CD8-positive, alpha-beta memory T cell (primary cell): ENCODE results near the gene ZP3. TPM values are rescaled to one million over a fixed set of nuclear protein-coding genes. Genes with fewer than 3 reads are reported as not detected.
"Not testable (repeated sequence)": the region's sequence is repeated elsewhere in the genome, so short reads cannot be mapped to it uniquely, and the experiment has no call there.

Experiments
- CTCF ChIA-PET: fragments of 350-600 bp; sonication (Branson Sonifier 250); formaldehyde crosslinking; loops from one replicate; lab custom pipeline; 2021; ENCODE audit warnings: antibody characterized with exemption; lab: Charles Lee
- POLR2A ChIA-PET: fragments of 350-600 bp; sonication (Branson Sonifier 250); formaldehyde crosslinking; loops from one replicate; lab custom pipeline; 2021; ENCODE audit warnings: antibody characterized with exemption; lab: Charles Lee
- DNase-seq, 5 donors: peaks; one replicate each; pipeline versions ENCODE4 v3.0.0 to v3.0.0-alpha.2; 2020 to 2022; ENCODE audit warnings: mixed read lengths in 1 of 5
- H3K27ac ChIP-seq: one replicate; pipeline ENCODE4 v1.7.0; 2013; ENCODE audit warnings: low read depth, mild to moderate bottlenecking, low read length, moderate library complexity
- H3K27me3 ChIP-seq: 2 replicates; pipeline ENCODE4 v1.7.0; 2013; ENCODE audit warnings: low read length, mild to moderate bottlenecking; ENCODE audit not compliant: insufficient read depth, poor library complexity, severe bottlenecking
- H3K36me3 ChIP-seq: 2 replicates; pipeline ENCODE4 v1.7.0; 2013; ENCODE audit warnings: mild to moderate bottlenecking, low read length, moderate library complexity; ENCODE audit not compliant: insufficient read depth
- H3K4me1 ChIP-seq: 2 replicates; pipeline ENCODE4 v1.7.0; 2013; ENCODE audit warnings: mild to moderate bottlenecking, low read length, moderate library complexity; ENCODE audit not compliant: insufficient read depth
- H3K4me3 ChIP-seq: 2 replicates; pipeline ENCODE4 v1.7.0; 2013; ENCODE audit warnings: mild to moderate bottlenecking, low read length
- H3K9me3 ChIP-seq: 2 replicates; pipeline ENCODE4 v1.7.0; 2013; ENCODE audit warnings: mild to moderate bottlenecking, low read length
- H3K27ac Mint-ChIP-seq, 8 donors: one replicate each; pipeline ENCODE4 v1.8.0; 2020 to 2021; ENCODE audit warnings: mixed read lengths in 8 of 8, mild to moderate bottlenecking in 6 of 8, inconsistent platforms in 3 of 8, moderate library complexity in 3 of 8
- H3K27me3 Mint-ChIP-seq, 2 donors: one replicate each; pipeline ENCODE4 v1.8.0; 2020 to 2021; ENCODE audit warnings: mixed read lengths in 2 of 2, mild to moderate bottlenecking in 1 of 2, moderate library complexity in 1 of 2
- H3K36me3 Mint-ChIP-seq, 3 donors: one replicate each; pipeline ENCODE4 v1.8.0; 2020 to 2021; ENCODE audit warnings: mixed read lengths in 3 of 3, inconsistent platforms in 1 of 3, mild to moderate bottlenecking in 1 of 3
- H3K4me1 Mint-ChIP-seq, 3 donors: one replicate each; pipeline ENCODE4 v1.8.0; 2020 to 2021; ENCODE audit warnings: mixed read lengths in 3 of 3, inconsistent platforms in 1 of 3, mild to moderate bottlenecking in 1 of 3
- H3K4me3 Mint-ChIP-seq, 7 donors: one replicate each; pipeline ENCODE4 v1.8.0; 2020 to 2021; ENCODE audit warnings: mixed read lengths in 7 of 7, mild to moderate bottlenecking in 6 of 7, moderate library complexity in 4 of 7, inconsistent platforms in 2 of 7
- H3K9me3 Mint-ChIP-seq, 5 donors: one replicate each; pipeline ENCODE4 v1.8.0; 2020 to 2022; ENCODE audit warnings: mixed read lengths in 5 of 5, mild to moderate bottlenecking in 3 of 5, moderate library complexity in 2 of 5, inconsistent platforms in 1 of 5
- polyA plus RNA-seq: library from polyadenylated mRNA; unstranded; fragments of 300-500 nt; fragmentation: Illumina TruSeq; gene quantifications from one replicate; pipeline ENCODE4 v1.2.3, GENCODE V29; 2021
- total RNA-seq, 2 experiments: library from RNA; stranded (reverse); gene quantifications; one replicate each; pipeline ENCODE4 v1.2.3, GENCODE V29; 2021

Gene ZP3
- total and polyA plus RNA-seq, 3 experiments from 2014 or later: 1.6 to 2.2 (median 1.6) TPM

DNA sequence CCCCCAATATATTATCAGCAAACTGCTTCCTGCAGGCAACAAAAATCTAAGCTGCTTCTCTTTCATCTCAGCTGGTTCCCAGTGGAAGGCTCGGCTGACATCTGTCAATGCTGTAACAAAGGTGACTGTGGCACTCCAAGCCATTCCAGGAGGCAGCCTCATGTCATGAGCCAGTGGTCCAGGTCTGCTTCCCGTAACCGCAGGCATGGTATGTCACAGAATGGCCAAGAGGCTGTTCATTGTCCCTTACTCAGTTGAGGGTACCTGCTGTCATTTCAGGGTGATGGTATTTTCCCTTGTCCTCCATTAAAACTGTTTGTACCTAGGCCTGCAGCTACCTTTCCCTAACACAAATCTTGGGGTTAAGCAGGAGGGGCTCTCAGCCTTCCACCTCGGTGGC, 15.7 kb downstream of the ZP3 start:
- H3K4me1 ChIP-seq: peaks cover 13% of the 10 kb centered on the region
- H3K4me3 Mint-ChIP-seq, DNase-seq, H3K27me3 ChIP-seq, H3K27me3 Mint-ChIP-seq, CTCF ChIA-PET, H3K27ac Mint-ChIP-seq, H3K4me3 ChIP-seq, H3K9me3 Mint-ChIP-seq, POLR2A ChIA-PET, H3K4me1 Mint-ChIP-seq, H3K27ac ChIP-seq, H3K9me3 ChIP-seq, H3K36me3 ChIP-seq, H3K36me3 Mint-ChIP-seq: not testable (repeated sequence)

GRCh38 chr7:76441792-76442191, 17.0 kb downstream of the ZP3 start:
- POLR2A ChIA-PET, CTCF ChIA-PET, H3K27me3 ChIP-seq, H3K4me1 Mint-ChIP-seq, H3K27me3 Mint-ChIP-seq, DNase-seq, H3K9me3 Mint-ChIP-seq, H3K9me3 ChIP-seq, H3K4me3 ChIP-seq, H3K27ac Mint-ChIP-seq, H3K36me3 Mint-ChIP-seq, H3K27ac ChIP-seq, H3K4me3 Mint-ChIP-seq, H3K36me3 ChIP-seq: not testable (repeated sequence)
- peaks cover 13% of the 10 kb centered on the region for H3K4me1 ChIP-seq

- H3K9me3 Mint-ChIP-seq, H3K4me3 Mint-ChIP-seq, H3K9me3 ChIP-seq, CTCF ChIA-PET, H3K27me3 ChIP-seq, DNase-seq, H3K27ac ChIP-seq, H3K36me3 ChIP-seq, POLR2A ChIA-PET, H3K4me1 Mint-ChIP-seq, H3K4me3 ChIP-seq, H3K36me3 Mint-ChIP-seq, H3K27me3 Mint-ChIP-seq, H3K27ac Mint-ChIP-seq: not testable (repeated sequence)
- peaks cover 13% of the 10 kb centered on the region for H3K4me1 ChIP-seq
These were observed 18.1 kb downstream of the ZP3 start for GRCh38 chr7:76442664-76443446.

- peak overlapping the region in 2 of 8 donors; percentile 73 to 83 for H3K27ac Mint-ChIP-seq
- H3K9me3 ChIP-seq: not testable (repeated sequence)
These were observed 19.1 kb downstream of the ZP3 start for GRCh38 chr7:76443846-76444245.

DNA sequence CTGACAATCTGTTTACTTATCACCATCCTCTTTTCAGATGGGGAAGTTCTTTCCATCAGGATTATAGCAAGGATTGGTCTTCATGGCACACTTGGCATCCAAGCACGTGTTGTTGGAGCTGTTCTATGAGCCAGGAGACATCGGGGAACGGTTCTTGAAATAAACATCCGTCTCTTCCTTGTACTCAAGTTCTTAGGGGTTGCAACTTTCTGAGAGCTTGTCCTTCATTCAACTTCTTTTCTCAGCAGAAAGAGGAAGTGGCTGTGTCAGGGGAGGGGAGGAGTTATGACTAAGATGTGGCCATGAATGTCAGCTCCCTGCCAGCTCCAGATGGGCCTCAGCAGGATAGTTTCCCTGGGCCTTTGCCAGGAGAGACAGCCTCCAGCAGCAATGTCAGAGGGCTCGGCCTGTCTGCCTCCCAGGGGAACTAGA, 20.8 kb downstream of the ZP3 start:
- H3K4me3 Mint-ChIP-seq: peak overlapping the region in 1 of 7 donors; percentile 15
- peaks cover 13% of the 10 kb centered on the region for H3K4me1 ChIP-seq
- H3K36me3 ChIP-seq, H3K27me3 ChIP-seq, H3K4me1 Mint-ChIP-seq, CTCF ChIA-PET, H3K9me3 ChIP-seq, H3K27ac ChIP-seq, H3K36me3 Mint-ChIP-seq, H3K27me3 Mint-ChIP-seq, H3K4me3 ChIP-seq, H3K9me3 Mint-ChIP-seq: not testable (repeated sequence)
- POLR2A ChIA-PET: interaction anchor here (0.6 kb wide), 1 partner anchor 886 kb away, joined by 3 read pairs; no protein-coding TSS in a partner anchor
- peak in 1 of 5 donors; percentile 34 for DNase-seq
- H3K27ac Mint-ChIP-seq: peak overlapping the region in 4 of 8 donors; percentile 51 to 76 (median 66)

More at GRCh38 chr7:76443846-76444245, 19.1 kb downstream of the ZP3 start:
- H3K4me3 Mint-ChIP-seq: peak overlapping the region in 2 of 7 donors; percentile 26 to 41
- peak in 2 of 5 donors; percentile 19 to 62 for DNase-seq
- H3K4me1 Mint-ChIP-seq, H3K27me3 ChIP-seq, H3K9me3 Mint-ChIP-seq, CTCF ChIA-PET, H3K36me3 ChIP-seq, POLR2A ChIA-PET, H3K27ac ChIP-seq, H3K4me3 ChIP-seq, H3K27me3 Mint-ChIP-seq, H3K36me3 Mint-ChIP-seq: not testable (repeated sequence)
- peaks cover 13% of the 10 kb centered on the region for H3K4me1 ChIP-seq

GRCh38 chr7:76457017-76457416, 32.3 kb downstream of the ZP3 start:
- H3K4me1 Mint-ChIP-seq, H3K36me3 ChIP-seq, POLR2A ChIA-PET, H3K9me3 Mint-ChIP-seq, H3K9me3 ChIP-seq, H3K4me3 ChIP-seq, H3K27me3 ChIP-seq, H3K4me3 Mint-ChIP-seq, H3K27me3 Mint-ChIP-seq, DNase-seq, H3K27ac ChIP-seq, H3K36me3 Mint-ChIP-seq, CTCF ChIA-PET, H3K27ac Mint-ChIP-seq, H3K4me1 ChIP-seq: not testable (repeated sequence)

GRCh38 chr7:76458504-76458903, 33.8 kb downstream of the ZP3 start:
- H3K4me3 Mint-ChIP-seq, H3K27me3 ChIP-seq, H3K36me3 Mint-ChIP-seq, H3K9me3 Mint-ChIP-seq, CTCF ChIA-PET, H3K4me3 ChIP-seq, H3K4me1 Mint-ChIP-seq, POLR2A ChIA-PET, H3K27me3 Mint-ChIP-seq, H3K4me1 ChIP-seq, H3K27ac ChIP-seq, H3K9me3 ChIP-seq, H3K27ac Mint-ChIP-seq, DNase-seq, H3K36me3 ChIP-seq: not testable (repeated sequence)

- H3K36me3 Mint-ChIP-seq, POLR2A ChIA-PET, H3K4me3 Mint-ChIP-seq, H3K9me3 Mint-ChIP-seq, H3K4me1 ChIP-seq, DNase-seq, H3K4me3 ChIP-seq, CTCF ChIA-PET, H3K27me3 ChIP-seq, H3K4me1 Mint-ChIP-seq, H3K36me3 ChIP-seq, H3K9me3 ChIP-seq, H3K27ac Mint-ChIP-seq, H3K27me3 Mint-ChIP-seq, H3K27ac ChIP-seq: not testable (repeated sequence)
These were observed 36.0 kb downstream of the ZP3 start for GRCh38 chr7:76460767-76461166.
